ENCODE measurements around the gene ENTPD8.

The ENTPD8 gene

DNA sequence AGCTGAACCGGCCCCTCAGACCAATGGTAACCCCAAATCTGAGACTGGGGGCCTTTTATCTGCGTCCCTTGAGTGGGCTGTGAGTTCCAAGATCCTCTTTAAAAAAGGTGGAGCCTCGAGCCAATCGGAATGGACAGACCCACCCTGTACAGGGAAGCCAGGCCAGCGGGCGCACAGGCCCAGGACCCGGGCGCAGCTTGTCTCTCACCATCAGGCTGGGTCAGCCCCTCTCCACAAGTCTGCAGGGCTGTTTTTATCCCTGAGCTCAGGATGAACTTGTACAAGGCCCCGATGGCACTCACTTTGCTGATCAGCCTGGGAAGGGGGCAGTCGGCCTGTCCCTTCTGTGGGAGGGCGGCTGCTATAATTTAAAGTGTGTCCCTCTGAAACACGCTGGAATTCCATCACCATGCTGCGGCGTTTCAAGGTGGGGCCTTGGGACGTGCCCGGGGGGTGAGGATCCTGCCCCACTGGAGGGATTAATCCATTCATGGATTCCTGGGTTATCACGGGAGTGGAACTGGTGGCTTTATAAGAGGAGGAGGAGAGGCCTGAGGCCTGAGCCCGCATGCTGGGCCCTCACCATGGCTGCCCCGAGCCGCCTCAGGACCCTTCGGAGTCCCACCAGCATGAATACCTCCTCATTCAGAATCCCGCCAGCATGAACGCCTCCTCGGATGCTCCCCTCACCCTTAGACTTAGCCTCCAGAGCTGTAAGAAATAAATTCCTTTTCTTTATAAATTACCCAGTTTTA, 32.3 kb downstream of the ENTPD8 start:
- no peak for DNase-seq

DNA sequence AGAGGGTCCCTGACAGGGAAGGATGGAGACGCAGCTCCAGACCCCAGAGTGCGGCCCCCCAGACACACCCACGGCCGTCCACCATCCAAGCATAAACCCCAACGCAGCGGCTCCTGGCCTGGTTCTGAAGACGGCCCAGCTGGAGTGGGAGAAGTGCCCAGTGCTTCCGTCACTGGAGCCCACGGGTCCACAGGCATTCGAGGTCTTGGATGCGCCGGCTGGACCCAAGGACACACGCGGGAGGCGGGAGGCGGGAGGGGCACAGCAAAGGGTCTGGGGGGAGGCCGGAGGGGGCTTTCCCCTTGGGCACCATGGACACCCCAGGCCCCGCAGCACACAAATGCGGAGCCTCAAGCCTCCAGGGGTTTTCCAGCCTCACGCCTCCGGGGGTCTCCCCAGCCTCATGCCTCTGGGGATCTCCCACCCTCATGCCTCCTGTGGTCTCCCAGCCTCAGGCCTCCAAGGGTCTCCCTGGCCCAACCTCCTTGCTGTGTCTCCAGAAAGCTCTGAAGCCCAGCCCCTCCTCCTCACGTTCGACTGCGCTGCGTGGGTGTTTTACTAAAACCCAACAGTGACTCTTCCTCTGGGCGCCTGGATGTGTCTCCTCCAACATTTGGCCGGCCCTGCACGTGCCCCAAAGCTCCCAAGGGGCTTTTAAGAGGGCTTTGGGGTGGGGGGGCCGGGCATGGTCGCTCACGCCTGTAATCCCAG, 33.4 kb downstream of the ENTPD8 start:
- no peak for DNase-seq

DNA sequence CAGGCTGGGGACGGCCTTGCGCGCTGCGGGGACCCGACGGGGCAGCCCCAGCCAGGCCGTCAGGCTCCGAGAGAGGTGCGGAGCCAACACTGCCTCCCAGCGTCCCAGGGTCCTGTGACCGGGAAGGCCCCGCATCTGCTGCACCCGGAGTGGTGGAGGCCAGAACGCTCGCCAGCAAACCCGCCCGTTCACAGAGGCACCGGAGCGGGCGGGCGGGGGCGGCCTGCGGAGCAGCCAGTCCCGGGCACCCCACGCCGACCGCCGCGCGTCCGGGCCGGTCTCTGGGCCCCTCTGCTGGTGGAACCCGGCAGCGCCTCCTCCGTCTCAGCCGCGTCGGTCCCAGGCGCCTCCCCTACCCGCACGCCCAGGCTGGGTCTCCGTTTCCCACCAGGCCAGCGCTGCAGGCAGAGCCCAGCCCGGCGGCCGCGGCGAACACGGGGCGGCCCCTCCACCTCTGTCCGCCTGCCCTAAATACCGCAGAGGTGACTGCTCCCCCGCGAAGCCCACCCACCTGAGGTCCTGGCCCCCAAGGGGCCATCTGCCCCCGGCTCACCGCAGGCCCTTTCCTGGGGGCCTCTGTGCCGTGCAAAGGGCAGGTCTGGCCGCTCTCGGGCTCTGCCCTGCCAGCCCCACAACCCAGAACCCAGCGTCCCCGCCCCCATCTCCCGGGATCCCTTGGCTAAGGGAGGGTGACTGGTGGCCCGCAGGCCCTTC, 34.1 kb downstream of the ENTPD8 start:
- DNase-seq, result no peak

DNA sequence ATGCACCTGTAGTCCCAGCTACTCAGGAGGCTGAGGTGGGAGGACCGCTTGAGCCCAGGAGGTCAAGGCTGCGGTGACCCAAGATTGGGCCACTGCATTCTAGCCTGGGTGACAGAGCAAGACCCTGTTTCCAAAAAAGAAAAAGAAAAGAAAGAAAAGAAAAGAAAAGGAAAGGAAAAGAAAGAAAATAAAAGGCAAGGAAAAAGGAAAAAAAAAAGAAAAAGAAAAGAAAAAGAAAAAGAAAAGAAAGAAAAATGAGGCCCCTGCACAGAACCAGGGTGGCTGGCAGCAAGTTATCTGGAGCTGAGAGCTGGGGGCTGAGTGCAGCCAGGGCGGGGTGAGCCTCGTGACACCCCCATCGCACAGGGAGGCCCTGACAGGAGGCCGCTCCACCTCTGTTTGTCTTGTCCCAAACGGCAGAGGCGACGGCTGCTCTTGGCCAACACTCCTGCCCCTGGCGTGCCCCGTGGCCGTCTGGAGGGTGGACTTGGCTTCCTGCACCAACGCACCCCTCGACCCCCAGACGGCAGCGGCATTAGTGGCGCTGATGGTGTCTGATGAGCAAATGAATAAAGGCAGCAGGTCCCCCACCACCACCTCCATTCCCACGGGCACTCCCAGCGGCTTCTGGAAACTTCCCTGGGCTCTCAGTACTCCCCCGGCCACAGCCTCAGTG, 34.9 kb downstream of the ENTPD8 start:
- no peak for DNase-seq

DNA sequence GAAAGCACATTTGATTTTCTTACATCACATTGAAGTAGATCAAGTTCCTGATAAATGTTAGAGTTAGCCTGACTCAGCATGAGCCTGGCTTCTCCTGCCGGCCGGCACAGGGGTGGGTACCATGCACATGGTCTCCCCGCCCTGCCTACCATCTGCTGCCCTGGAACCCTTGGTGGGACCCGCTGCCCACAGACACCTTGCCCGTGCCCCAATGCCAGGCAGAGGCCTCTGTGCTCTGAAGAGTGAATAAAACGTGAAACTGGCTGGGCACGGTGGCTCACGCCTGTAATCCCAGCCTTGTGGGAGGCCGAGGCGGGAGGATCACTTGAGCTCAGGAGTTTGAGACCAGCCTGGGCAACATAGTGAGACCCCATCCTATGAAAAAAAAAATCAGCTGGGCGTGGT, 35.5 kb downstream of the ENTPD8 start:
- no peak for DNase-seq

DNA sequence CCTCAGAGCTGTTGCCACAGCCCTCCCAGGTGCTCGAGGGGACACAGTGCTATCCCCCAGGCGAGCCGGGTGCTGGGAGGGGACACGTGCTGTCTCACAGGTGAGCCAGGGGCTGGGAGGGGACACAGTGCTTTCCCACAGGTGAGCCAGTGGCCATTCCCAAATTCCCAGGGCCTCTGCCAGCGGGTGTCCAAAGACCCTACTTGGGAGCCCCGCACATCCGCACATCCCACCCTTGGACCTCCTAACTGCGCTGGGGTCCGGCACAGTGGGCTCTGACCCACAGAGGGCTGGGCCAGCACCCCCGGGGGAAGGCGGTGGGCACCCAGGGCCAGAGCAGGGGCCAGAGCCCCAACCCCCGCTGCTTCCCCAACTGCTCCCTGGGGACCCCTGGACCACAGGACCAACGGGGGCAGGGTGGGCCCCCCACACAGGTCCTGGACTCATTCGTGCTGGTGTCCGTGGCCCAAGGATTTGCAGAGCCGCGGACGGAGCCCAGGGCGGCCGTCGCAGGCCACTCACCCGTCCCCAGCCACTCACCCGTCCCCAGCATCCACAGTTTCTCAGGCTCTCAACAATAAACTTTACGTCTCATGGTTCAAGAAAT, 36.1 kb downstream of the ENTPD8 start:
- no peak for DNase-seq

DNA sequence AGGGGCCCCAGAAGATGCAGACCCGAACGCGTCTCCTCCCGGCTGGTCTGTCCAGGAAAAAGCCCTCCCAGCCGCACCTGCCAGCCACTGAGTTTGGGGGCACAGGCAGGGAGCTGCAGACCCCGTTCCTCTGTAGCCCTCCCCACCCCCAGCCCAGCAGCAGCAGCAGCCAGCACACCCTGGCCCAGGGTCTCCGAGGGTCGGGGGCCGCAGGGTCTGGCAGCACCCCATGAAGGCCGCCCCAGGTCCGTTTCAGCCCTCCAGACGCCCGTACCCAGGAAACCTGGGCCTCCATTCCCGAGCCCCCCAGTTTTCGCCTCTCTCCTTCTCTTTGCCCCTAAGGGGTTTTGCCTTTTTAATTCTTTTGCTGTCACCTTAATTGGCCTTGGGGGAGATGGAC, 37.9 kb downstream of the ENTPD8 start:
- no peak for DNase-seq

DNA sequence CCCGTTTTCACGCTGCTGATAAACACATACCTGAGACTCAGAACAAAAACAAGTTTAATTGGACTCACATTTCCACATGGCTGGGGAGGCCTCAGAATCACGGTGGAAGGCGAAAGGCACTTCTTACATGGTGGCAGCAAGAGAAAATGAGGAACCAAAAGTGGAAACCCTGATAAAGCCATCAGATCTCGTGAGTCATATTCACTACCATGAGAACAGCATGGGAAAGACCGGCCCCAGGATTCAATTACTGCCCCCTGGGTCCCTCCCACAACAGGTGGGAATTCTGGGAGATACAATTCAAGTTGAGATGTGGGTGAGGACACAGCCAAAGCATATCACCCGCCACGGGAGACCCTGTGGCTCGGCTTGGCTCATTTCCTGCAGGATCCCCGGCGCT, 38.4 kb downstream of the ENTPD8 start:
- DNase-seq, result no peak

DNA sequence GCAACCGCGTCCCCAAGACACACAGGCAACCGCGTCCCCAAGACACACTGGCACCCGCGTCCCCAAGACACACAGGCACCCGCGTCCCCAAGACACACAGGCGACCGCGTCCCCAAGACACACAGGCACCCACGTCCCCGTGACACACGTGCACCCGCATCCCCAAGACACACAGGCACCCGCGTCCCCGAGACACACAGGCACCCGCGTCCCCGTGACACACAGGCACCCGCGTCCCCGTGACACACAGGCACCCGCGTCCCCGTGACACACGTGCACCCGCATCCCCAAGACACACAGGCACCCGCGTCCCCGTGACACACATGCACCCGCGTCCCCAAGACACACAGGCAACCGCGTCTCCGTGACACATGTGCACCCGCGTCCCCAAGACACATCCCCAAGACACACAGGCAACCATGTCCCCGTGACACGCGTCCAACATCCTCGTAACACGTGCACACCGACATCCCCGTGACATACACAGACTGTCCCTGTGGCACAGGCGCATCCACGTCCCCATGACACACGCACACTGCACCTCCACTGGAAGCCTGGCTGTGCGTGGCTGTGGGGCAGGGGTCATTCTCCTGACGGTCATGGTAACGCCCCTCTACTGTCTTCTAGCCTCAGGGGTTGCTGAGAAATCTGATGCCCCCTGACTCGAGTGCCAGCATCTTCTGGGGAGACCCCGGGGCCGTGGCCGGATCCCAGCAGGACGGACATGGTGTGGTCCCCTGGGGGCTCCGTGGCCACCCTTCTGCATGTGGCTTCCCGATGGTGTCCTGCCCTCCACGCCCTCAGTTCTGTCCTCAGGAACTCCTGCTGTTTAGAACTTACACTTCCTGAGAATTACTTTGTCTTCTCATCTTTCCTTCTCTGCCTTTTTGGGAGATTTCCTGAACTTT, 42.3 kb downstream of the ENTPD8 start:
- no peak for DNase-seq

DNA sequence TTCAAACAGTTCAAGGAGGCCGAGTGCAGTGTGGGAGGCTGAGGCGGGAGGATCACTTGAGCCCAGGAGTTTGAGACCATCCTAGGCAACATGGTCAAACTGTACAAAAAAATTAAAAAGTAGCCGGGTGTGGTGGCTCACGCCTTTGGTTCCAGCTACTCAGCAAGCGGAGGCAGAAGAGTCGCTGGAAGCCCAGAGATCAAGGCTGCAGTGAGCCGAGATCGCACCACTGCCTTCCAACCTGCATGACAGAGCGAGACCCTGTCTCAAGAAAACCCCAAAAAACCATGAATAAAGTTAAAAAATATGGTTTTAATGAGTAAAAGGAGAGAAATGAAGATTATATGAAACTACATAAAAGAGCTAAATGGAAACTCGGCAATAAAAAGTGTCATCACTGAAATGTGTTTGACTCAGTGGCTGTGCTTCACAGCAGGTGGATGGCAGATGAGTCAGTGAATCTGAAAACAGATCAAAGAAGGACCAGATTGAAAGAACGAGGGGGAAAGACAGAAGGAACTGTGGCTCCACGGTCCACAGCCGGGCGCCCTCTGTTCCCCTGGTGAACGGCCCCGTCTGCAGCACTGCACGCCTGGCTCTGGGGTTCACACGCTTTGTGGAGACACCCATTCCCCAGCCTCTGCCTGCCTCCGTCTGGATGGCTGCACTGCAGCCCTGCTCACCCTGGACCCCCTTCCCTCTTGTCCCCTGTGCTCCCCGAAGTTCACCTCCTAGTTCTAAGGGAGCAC, 43.3 kb downstream of the ENTPD8 start:
- DNase-seq, result no peak

DNA sequence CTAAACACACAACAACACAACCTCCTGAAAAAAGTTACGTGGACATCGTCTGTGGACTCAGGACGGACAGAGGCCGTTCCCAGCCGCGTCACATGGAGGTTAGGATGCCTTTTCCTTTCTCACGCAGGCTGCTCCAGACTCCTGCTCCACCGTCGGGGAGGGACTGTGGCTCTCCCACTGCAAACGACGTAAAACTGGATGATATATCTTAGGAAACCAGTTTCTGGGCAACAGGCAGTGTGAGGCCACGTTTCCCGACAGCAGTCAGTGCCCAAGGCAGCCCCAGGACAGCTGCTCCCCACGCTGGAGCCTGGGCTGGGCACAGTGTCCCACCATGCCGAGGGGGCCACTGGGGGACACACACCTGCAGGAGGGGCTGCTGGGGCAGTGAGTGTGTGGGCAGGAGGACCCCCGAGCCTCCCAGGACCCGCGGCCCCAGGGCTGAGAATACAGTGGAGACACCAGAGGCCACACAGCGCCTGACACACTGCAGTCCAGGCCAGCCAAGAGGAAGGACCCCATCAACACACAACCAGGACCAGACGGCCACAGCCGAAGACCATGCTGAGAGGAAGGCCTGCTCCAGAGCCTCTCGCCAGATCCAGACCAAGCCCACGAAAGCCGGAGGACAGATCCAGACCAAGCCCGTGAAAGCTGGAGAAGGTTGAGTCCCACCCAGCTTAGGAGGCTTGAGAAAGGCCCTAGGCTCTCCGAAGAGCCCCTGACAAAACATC, 44.4 kb downstream of the ENTPD8 start:
- DNase-seq, result no peak

DNA sequence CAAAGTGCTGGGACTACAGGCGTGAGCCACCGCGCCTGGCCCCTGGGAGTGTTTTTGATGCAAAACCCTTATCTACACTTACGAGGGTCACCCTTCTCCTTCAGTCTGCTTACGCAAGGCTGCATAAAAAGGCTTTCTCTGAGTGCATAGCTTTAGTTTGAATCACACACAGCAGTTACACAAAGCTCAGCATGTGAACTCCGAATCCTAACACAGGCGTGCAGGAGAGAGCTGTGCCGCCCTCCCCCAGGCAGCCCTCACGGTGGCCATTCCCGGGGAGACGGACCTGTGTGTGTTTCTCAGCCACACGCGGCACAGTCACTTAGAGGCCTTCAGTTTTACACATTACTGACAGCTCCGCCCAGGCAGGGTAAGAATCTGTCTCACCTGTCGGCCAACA, 44.9 kb downstream of the ENTPD8 start:
- DNase-seq, result no peak

DNA sequence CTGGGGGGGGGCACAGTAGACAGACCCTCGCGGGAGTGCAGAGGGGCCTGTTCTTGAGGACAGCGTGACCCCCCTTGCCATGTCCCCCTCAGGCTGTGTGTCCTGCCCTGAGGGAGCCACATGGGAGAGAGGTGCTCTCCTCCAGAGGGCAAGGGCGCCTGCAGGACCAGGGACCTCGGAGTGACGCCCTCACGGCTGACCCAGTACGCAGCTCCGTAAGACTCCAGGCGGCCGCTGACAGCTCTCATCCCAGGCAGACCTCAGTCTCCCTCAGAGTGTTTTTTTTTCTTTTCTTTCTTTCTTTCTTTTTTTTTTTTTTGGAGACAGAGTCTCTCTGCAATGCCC, 45.5 kb downstream of the ENTPD8 start:
- no peak for DNase-seq

DNA sequence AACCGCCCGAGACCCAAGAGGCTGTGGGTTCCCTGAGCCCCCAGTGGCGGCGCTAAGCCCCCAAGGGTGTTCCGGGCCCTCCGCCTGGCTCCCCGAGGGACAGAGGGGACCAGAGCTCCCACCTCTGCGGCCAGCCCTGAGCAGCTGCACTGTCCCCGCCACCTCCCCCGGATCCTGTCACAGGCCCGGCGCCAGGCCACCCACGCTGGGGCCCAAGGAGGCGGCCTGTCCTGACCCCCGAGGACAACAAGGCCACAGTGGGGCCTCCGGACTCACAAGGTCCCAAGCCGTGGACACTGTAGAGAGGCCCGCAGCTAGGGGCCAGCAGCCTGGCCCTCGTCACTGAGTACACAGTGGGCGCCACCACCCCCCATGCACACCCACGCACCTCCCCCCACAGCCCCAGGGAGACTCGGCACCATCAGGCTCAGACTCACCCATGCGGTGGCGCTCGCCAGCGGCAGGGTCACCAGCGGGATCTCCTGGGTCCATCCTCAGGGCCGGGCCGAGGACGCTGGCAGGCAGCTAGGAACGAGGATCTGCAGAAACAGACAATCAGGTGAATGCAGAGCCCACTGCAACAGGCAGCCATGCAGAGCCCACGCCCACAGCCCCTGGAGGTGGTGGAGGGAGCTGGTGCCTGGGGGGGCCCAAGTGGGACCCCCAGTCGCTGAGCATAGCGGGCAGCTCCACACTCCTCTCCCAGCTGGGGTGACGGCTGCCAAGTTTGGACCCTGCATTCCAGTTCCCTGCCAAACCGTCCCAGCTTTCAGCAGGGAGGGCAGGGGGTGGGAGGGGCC, 46.1 kb downstream of the ENTPD8 start:
- DNase-seq, result no peak

DNA sequence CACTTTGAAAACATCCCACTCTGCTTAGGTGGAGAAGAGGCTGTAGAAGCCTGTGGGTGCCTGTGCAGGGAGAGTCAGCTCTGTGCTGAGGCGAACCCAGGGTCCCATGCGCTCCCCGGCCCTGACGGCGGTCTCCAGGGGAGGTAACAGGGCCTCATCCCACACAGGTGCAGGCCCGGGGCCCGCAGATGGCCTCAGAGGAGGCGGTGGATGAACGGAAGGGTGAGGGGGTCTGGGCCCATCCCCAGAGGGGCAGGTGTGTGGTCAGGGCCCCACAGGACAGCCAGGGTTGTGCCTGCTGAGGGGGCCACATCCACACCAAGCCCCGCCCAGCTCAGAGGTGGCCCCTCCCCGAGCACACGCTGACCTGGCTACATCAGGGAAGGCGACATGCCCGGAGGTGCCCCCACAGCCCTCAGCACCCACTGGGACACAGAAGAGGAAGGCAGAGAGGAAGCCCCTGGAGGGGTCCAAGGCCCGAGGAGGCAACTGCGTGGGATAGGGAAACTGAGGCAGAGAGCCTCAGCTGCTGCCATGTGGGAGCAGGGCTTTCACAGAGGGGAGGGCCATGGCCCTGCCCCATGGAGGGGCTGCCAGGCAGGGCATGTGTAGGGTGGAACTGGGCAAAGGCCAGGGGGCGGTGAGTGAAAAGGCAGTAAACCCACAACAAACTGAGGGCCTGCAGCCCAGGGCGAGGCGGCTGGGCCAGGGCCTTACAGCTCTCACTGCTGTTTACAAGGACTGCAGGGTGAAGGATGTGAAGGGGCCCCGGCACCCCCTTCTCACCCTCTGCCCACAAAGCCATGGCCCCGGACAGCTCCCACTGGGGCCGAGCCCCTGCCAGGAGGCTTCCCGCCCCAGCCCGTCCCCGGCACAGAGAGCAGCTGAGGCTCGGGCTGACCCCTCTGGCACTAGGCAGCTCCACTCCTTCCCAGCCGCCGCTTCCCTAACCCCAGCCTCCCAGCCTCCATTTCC, 47.7 kb downstream of the ENTPD8 start:
- no peak for DNase-seq

DNA sequence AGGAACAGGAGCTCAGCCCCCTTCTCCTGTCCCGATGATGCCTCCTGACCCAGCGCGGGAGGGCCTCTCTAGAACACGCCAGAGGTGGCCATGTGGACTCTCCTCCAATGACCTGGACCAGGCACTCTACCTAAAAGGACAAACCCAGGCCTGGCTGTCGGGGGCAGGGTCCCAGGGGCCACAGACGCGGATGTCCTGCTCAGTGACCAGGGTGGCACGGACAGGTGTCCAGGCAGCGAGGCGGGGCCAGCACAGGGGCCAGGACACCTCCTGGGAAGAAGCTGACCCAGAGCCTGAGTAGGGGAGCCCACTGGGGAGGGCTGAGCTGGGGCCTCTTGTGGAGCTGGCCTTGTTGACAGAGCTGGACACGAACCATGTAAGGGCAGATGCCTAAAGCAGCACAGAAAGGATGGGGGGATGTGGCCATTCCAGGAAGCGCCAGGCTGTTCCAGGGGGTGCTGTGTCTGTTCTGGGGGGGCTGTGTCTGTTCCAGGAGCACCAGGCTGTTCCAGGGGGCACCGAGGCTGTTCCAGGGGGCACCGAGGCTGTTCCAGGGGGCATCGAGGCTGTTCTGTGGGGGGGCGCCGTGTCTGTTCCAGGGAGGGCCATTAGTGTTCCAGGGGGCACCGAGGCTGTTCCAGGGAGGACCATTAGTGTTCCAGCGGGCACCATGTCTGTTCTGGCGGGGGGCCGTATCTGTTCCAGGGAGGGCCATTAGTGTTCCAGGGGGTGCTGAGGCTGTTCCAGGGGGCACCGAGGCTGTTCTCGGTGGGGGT, 48.7 kb downstream of the ENTPD8 start:
- no peak for DNase-seq

DNA sequence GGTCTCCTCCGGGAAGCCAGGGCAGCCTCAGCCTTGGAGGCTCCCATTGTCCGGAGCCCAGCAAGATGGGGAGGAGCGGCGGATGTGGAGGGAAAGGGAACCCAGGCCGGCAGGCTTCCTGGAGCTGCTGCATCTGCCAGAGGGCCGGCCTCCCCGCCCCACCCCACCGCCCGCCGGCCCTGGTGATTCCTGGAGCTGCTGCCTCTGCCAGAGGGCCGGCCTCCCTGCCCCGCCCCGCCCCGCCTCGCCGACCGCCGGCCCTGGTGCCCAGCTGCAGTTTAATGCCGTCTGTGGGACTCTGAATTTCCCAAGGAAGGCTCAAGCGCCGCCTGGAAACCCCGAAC, 49.8 kb downstream of the ENTPD8 start:
- no peak for DNase-seq
